ENCODE data around the gene ZFP62. TPM values are rescaled to one million over a fixed set of nuclear protein-coding genes. Genes with fewer than 3 reads are reported as not detected.

The ZFP62 gene
- total RNA-seq (10 to 100 TPM; 10.4 to 23.9 (median 13.0) TPM), polyA plus RNA-seq (10 to 100 TPM; 15.1 to 18.2 TPM)

DNA sequence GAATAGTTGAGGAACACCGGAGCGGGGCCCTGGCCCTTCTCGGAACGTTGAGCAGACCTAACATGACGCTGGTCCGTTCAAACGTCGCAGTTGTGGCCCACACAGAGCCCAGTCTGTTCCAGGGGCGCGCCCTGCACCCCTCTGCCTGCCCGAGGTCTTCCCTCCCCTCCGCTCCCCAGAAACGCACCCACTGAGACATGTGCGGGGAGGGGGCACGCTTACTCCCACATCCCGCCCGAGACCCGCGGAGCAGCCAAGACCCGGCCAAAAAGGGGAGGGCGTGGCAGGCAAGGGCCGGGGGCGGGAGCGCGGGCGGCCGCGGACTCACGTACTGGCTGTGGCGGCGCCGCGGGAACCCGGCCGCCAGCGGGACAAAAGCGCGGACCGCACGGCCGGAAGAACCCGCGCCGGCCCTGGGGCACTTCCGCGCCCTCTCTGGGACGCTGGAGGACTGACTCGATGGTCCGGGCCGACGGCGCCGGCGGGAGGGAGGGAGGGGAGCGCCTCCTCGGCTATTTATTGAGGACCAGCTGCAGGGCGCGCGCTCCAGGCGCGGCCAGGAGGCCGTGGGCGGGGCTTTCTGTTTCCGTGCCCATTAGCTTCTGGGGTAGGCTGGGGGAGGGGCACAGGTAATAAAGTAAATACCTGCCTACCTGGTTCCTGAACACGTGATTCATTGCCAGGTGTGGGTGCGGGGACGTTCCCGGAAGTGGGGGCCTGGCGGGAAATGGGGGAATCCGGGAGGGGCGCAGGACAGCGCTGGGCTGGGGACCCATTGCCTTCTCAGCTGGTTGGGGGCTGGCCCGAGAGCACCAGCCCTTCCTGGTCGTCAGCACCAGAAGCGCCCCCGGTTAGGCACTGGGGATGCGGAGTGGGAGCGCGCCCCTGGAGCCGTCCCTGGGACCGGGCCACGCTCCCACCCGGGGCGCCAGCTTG lies at the start of gene ZFP62:
TSS of gene ZFP62 (minus strand) at position 390 of the 936 bp plus-strand sequence. CDS start at position 333, 57 bp downstream.
- FAIRE-seq (no peak), DNase-seq (peak; percentile 94 to 99 (median 96)), ATAC-seq (peak; percentile 93 to 97 (median 96))
- Histone ChIP-seq H3K4me1 (peaks cover 0 to 16% (median 6%) of the 10 kb centered on the region in 3 donors), H3K9me3 (no peaks in the 10 kb centered on the region), H3K27ac (peak within 1 kb of the TSS; percentile 88 to 92 (median 90)), H3K4me3 (peak within 1 kb of the TSS; percentile 80 to 98 (median 95)), H3K27me3 (no peaks in the 10 kb centered on the region), H3K36me3 (no peaks in the 10 kb centered on the region)
- intact Hi-C loops (cut with DNase I), result loop anchor here in 1 of 3 donors (10.0 kb wide), 1 partner anchor 294 kb away; no protein-coding TSS in a partner anchor
- 0 to 1% methylated on average over 68 to 84 of the region's 84 CpGs for WGBS, 2 donors
- TF ChIP-seq, protein P1, sequence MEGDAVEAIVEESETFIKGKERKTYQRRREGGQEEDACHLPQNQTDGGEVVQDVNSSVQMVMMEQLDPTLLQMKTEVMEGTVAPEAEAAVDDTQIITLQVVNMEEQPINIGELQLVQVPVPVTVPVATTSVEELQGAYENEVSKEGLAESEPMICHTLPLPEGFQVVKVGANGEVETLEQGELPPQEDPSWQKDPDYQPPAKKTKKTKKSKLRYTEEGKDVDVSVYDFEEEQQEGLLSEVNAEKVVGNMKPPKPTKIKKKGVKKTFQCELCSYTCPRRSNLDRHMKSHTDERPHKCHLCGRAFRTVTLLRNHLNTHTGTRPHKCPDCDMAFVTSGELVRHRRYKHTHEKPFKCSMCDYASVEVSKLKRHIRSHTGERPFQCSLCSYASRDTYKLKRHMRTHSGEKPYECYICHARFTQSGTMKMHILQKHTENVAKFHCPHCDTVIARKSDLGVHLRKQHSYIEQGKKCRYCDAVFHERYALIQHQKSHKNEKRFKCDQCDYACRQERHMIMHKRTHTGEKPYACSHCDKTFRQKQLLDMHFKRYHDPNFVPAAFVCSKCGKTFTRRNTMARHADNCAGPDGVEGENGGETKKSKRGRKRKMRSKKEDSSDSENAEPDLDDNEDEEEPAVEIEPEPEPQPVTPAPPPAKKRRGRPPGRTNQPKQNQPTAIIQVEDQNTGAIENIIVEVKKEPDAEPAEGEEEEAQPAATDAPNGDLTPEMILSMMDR (IDR thresholded peaks at IDR 0.05), result no peak

DNA sequence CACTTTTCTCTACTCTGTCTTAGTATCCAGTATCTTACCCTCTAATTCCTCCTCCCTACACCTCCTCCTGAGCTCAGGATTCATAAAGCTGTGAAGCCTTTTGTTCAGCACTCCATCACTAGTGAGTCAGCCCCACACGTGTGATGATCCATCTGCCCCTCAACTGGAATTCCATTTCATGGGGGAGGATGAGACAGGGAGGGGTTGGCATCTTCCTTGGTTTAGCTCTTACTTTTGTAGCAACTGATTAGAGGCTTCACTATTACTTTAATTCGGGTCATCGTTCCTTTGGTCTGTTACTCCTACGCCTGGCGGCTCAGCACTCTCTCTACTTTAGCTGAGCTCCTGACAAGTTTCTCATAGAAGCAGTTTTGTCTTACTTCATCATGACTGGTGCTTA lies 49.7 kb upstream of the ZFP62 start:
- Histone ChIP-seq H3K4me3 (no peak overlapping the region), H3K27me3 (no peaks in the 10 kb centered on the region), H3K27ac (no peak overlapping the region), H3K9me3 (no peaks in the 10 kb centered on the region), H3K36me3 (no peaks in the 10 kb centered on the region), H3K4me1 (no peaks in the 10 kb centered on the region)
- TF ChIP-seq, protein P1 (IDR thresholded peaks at IDR 0.05), result no peak
- WGBS, 2 donors, result 82 to 89% methylated on average over 5 of the region's 5 CpGs
- DNase-seq (no peak), ATAC-seq (no peak), FAIRE-seq (no peak)
- intact Hi-C loops (cut with DNase I), result no loop called here

DNA sequence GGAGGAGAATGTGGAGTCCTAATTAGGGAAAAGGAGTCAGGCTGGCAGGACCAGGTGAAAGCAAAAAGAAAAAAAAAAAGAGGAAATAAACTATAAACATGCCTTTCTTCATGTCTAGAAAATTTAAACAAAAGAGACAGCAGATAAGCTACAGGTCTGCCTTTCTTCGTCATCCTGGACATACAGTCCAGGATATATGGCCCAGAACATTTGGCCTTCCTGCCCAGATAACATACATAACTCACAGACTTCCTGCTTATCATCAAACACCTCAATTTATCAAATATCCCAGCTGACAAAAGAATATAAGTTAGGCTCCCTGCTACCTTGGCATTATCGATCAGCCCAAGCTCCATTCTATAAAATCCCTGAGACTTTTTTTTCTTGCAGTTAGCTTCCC lies 49.1 kb upstream of the ZFP62 start:
- intact Hi-C loops (cut with DNase I), result no loop called here
- H3K27me3 ChIP-seq, result no peaks in the 10 kb centered on the region
- no peak overlapping the region for H3K27ac ChIP-seq
- DNase-seq, result no peak
- 61 to 73% methylated on average over 2 of the region's 2 CpGs for WGBS, 2 donors
- H3K36me3 ChIP-seq, result no peaks in the 10 kb centered on the region
- TF ChIP-seq, protein P1 (IDR thresholded peaks at IDR 0.05), result no peak
- no peak overlapping the region for H3K4me3 ChIP-seq
- no peaks in the 10 kb centered on the region for H3K9me3 ChIP-seq
- no peak for ATAC-seq
- no peaks in the 10 kb centered on the region for H3K4me1 ChIP-seq
- FAIRE-seq, result no peak

DNA sequence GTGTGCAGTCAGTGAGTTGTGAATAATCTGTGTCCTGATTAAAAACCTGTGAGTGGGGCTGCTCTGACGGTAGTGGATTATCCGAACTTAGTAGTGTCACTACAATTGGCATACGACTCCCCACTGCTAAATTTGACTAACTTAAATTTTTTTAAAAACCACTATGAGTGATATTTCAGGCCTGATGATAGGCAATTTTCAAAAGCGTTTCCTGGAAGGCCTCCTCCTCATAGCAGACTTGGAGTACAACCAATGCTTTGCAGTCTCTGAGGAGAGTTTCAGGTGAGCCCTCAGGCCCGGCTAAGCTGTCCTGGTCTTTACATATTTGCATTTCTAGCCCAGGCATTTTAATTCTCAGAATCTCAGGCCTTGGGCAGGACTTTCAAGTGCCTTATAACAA lies 48.7 kb upstream of the ZFP62 start:
- FAIRE-seq, result no peak
- intact Hi-C loops (cut with DNase I), result no loop called here
- DNase-seq, result no peak
- Histone ChIP-seq H3K27ac (no peak overlapping the region), H3K4me1 (no peaks in the 10 kb centered on the region), H3K27me3 (no peaks in the 10 kb centered on the region), H3K9me3 (no peaks in the 10 kb centered on the region), H3K36me3 (no peaks in the 10 kb centered on the region), H3K4me3 (no peak overlapping the region)
- peak in 1 of 4 donors; percentile 25 for ATAC-seq
- 67 to 72% methylated on average over 5 of the region's 5 CpGs for WGBS, 2 donors
- TF ChIP-seq, protein P1 (IDR thresholded peaks at IDR 0.05), result no peak

All from pancreas (tissue), 10 donors.